Esophagus muscularis mucosa (tissue), 4 donors: Measurements from ENCODE around the gene LHX4. TPM values are rescaled to one million over a fixed set of nuclear protein-coding genes. Genes with fewer than 3 reads are reported as not detected.

Source experiments
- DNase-seq: peaks from one replicate; pipeline ENCODE4 v3.0.0-alpha.2; 2017; ENCODE audit errors: extremely low spot score
- H3K27ac ChIP-seq, 4 donors: fragments of 200-600 bp; sonication (generic); replicated peaks in 1 of 4; 1 replicate in 3 of 4; 2 replicates in 1 of 4; pipeline ENCODE4 v1.5.1; 2016 to 2019; ENCODE audit warnings: mild to moderate bottlenecking in 1 of 4
- H3K27me3 ChIP-seq, 4 donors: fragments of 200-600 bp; sonication (generic); one replicate each; pipeline versions ENCODE4 v1.5.1 to v1.6.0; 2016 to 2019
- H3K36me3 ChIP-seq, 4 donors: fragments of 200-600 bp; sonication (generic); one replicate each; pipeline ENCODE4 v1.5.1; 2016 to 2019
- H3K4me1 ChIP-seq, 4 donors: fragments of 200-600 bp; sonication (generic); one replicate each; pipeline ENCODE4 v1.5.1; 2016 to 2019
- H3K4me3 ChIP-seq, 4 donors: fragments of 200-600 bp; sonication (generic); 1 replicate in 2 of 4; 2 replicates in 2 of 4; pipeline ENCODE4 v1.5.1; 2016 to 2019; ENCODE audit warnings: mild to moderate bottlenecking in 4 of 4, moderate library complexity in 1 of 4
- H3K9me3 ChIP-seq, 4 donors: fragments of 200-600 bp; sonication (generic); 1 replicate in 3 of 4; 2 replicates in 1 of 4; pipeline ENCODE4 v1.5.1; 2016 to 2019
- CTCF ChIP-seq, 3 experiments: fragments of 200-600 bp in 2 of 3; fragments of 450-650 bp in 1 of 3; sonication (generic) in 2 of 3; IDR thresholded peaks; one replicate each; pipeline ENCODE4 v1.5.1; 2017 to 2019; ENCODE audit warnings: antibody characterized with exemption in 3 of 3, mild to moderate bottlenecking in 2 of 3, moderate library complexity in 1 of 3
- EP300 ChIP-seq: sonication (generic); formaldehyde crosslinking; IDR thresholded peaks from one replicate; pipeline ENCODE4 v1.6.1; 2017; ENCODE audit warnings: antibody characterized with exemption
- POLR2A ChIP-seq: fragments of 450-650 bp; IDR thresholded peaks from one replicate; pipeline ENCODE4 v1.6.1; 2017; ENCODE audit warnings: antibody characterized with exemption, moderate library complexity, mild to moderate bottlenecking, low read depth
- POLR2AphosphoS5 ChIP-seq, 2 donors: sonication (generic); formaldehyde crosslinking; IDR thresholded peaks; one replicate each; pipeline ENCODE4 v1.6.1; 2017; ENCODE audit warnings: antibody characterized with exemption in 2 of 2
- WGBS: methylation state at CpG from one replicate; pipeline ENCODE4 v1.1.5; 2018; 5-methylcytosine and 5-hydroxymethylcytosine counted together
- intact Hi-C: fragments of 100-400 bp; cut with DNase I; formaldehyde crosslinking; loops from one replicate; pipeline ENCODE4 v1.15.1; 2023
- total RNA-seq, 4 donors: library from RNA; depleted of rRNA; stranded (reverse); fragments of >200 nt; gene quantifications; one replicate each; pipeline versions ENCODE4 v1.1.0 to v1.2.1, GENCODE V29; 2016

LHX4 gene
- total RNA-seq, 4 donors from 2014 or later, result not detected

- Histone ChIP-seq H3K4me3 (no peak overlapping the region), H3K27ac (no peak overlapping the region), H3K4me1 (no peaks in the 10 kb centered on the region), H3K36me3 (peaks cover 0 to 8% (median 0%) of the 10 kb centered on the region in 4 donors), H3K9me3 (no peaks in the 10 kb centered on the region), H3K27me3 (no peaks in the 10 kb centered on the region)
- DNase-seq, result no peak
- WGBS, result 98% methylated on average over 2 of the region's 2 CpGs
- intact Hi-C loops, result no loop called here
- TF ChIP-seq EP300 (no peak), POLR2A (no peak), POLR2AphosphoS5 (IDR thresholded peaks at IDR 0.05) (no peak), CTCF (IDR thresholded peaks at IDR 0.05) (no peak)
Observed at GRCh38 chr1:180312926-180313325, 82.9 kb downstream of the LHX4 start.

GRCh38 chr1:180327089-180327488 is 97.0 kb downstream of the LHX4 start:
- no peak for TF ChIP-seq EP300
- no peak for TF ChIP-seq CTCF (IDR thresholded peaks at IDR 0.05)
- TF ChIP-seq POLR2AphosphoS5 (IDR thresholded peaks at IDR 0.05), result no peak
- TF ChIP-seq POLR2A, result no peak
- H3K36me3 ChIP-seq, result no peaks in the 10 kb centered on the region
- WGBS, result over 99% methylated on average over 6 of the region's 6 CpGs
- DNase-seq, result no peak
- H3K27ac ChIP-seq, result no peak overlapping the region
- no peaks in the 10 kb centered on the region for H3K4me1 ChIP-seq
- H3K4me3 ChIP-seq, result no peak overlapping the region
- no peaks in the 10 kb centered on the region for H3K27me3 ChIP-seq
- H3K9me3 ChIP-seq, result no peaks in the 10 kb centered on the region
- intact Hi-C loops, result no loop called here

Other genes with a start within 250 kb of the LHX4 start
- 100 to 1,000 TPM; 104 to 138 (median 107) TPM for gene QSOX1, start 75.4 kb upstream of the LHX4 start, total RNA-seq